K562 (cell line): ENCODE measurements around the gene DPAGT1. TPM values are rescaled to one million over a fixed set of nuclear protein-coding genes. Genes with fewer than 3 reads are reported as not detected.

Experiments
- CAMTA2 ChIP-seq: fragments of 250-450 bp; sonication (Bioruptor Pico); conservative IDR thresholded peaks from 2 replicates; pipeline ENCODE4 v1.5.1; 2022
- DNMT1 ChIP-seq: fragments of 450-650 bp; IDR thresholded peaks from 2 replicates; pipeline ENCODE4 v1.6.1; 2016; ENCODE audit warnings: antibody characterized with exemption, mild to moderate bottlenecking
- ETV6 ChIP-seq, 3 experiments: fragments of 150-350 bp in 1 of 3; sonication (generic) in 1 of 3; formaldehyde crosslinking in 1 of 3; IDR thresholded peaks; 2 replicates each; pipeline versions ENCODE4 v1.6.1 to v1.8.0; 2014 to 2022; ENCODE audit warnings: borderline replicate concordance in 2 of 3, low read depth in 2 of 3, antibody characterized with exemption in 1 of 3, low read length in 1 of 3, mild to moderate bottlenecking in 1 of 3, missing genetic modification reagents in 1 of 3
- FOXM1 ChIP-seq, 2 experiments: fragments of 450-650 bp in 1 of 2; sonication (generic) in 1 of 2; formaldehyde crosslinking in 1 of 2; IDR thresholded peaks; 2 replicates each; pipeline versions ENCODE4 v1.6.1 to v1.9.0; 2017 to 2022; ENCODE audit warnings: low read depth in 2 of 2, mild to moderate bottlenecking in 2 of 2, missing genetic modification reagents in 1 of 2, moderate library complexity in 1 of 2
- KDM1A ChIP-seq, 2 experiments: fragments of 450-650 bp; IDR thresholded peaks; 2 replicates each; pipeline ENCODE4 v1.6.1; 2016; ENCODE audit warnings: mild to moderate bottlenecking in 2 of 2
- KDM5B ChIP-seq: fragments of 200-600 bp; sonication (generic); IDR thresholded peaks from 2 replicates; pipeline ENCODE4 v1.6.1; 2012; ENCODE audit warnings: low read depth, mild to moderate bottlenecking, moderate library complexity, low read length, control low read depth, inconsistent platforms; ENCODE audit not compliant: insufficient replicate concordance
- POLR2B ChIP-seq: fragments of 450-650 bp; IDR thresholded peaks from 2 replicates; pipeline ENCODE4 v1.6.1; 2018; ENCODE audit warnings: low read depth; ENCODE audit not compliant: partially characterized antibody
- RFX7 ChIP-seq: fragments of 250-450 bp; sonication (Bioruptor Pico); IDR thresholded peaks from 2 replicates; pipeline ENCODE4 v1.5.1; 2021; ENCODE audit warnings: mild to moderate bottlenecking
- RNF2 ChIP-seq: sonication (generic); IDR thresholded peaks from 2 replicates; pipeline ENCODE4 v1.6.1; 2016
- SLC30A9 ChIP-seq: fragments of 250-450 bp; sonication (Bioruptor Pico); IDR thresholded peaks from 2 replicates; pipeline ENCODE4 v1.8.0; 2022; ENCODE audit warnings: mild to moderate bottlenecking, moderate library complexity
- SMARCB1 ChIP-seq: IDR thresholded peaks from 2 replicates; pipeline ENCODE4 v1.6.1; 2011; ENCODE audit warnings: improper control_type of control experiment, low read depth; ENCODE audit not compliant: insufficient read length
- SPI1 ChIP-seq: IDR thresholded peaks from 2 replicates; pipeline ENCODE4 v1.6.1; 2011; ENCODE audit warnings: low read depth, low read length, control low read depth, borderline replicate concordance
- SREBF1 ChIP-seq: fragments of 150-350 bp; IDR thresholded peaks from 2 replicates; pipeline ENCODE4 v1.6.1; 2014; ENCODE audit warnings: antibody characterized with exemption, low read depth, low read length, borderline replicate concordance
- SRSF1 ChIP-seq: fragments of 200-400 bp; formaldehyde crosslinking; IDR thresholded peaks from 2 replicates; pipeline ENCODE4 v1.6.1; 2017; ENCODE audit warnings: mild to moderate bottlenecking, low read depth, low read length, moderate library complexity
- ZBTB7A ChIP-seq: IDR thresholded peaks from 2 replicates; pipeline ENCODE4 v1.6.1; 2011; ENCODE audit warnings: low read depth, mild to moderate bottlenecking, low read length, moderate library complexity, borderline replicate concordance; ENCODE audit not compliant: control insufficient read depth
- ZKSCAN8 ChIP-seq: fragments of 200-800 bp; sonication (Bioruptor generic); IDR thresholded peaks from 2 replicates; pipeline ENCODE4 v1.6.1; 2016; ENCODE audit warnings: missing genetic modification characterization, missing compliant biosample characterization
- polyA plus RNA-seq, 8 experiments: library from polyadenylated mRNA; depleted of rRNA in 4 of 8; stranded (reverse) in 5 of 8; unstranded in 3 of 8; fragments of >200 nt; fragmentation: Nextera tagmentation in 2 of 8; fragmentation: Illumina TruSeq in 1 of 8; extraction: Ambion mirVana in 2 of 8; extraction: Trizol in 1 of 8; gene quantifications; 2 replicates each; pipeline versions ENCODE4 v1.2.1 to v1.2.3, GENCODE V29; 2011 to 2014; ENCODE audit warnings: inconsistent platforms in 1 of 8, missing spikeins in 1 of 8
- total RNA-seq, 7 experiments: library from RNA; depleted of rRNA in 6 of 7; stranded (reverse); fragments of >200 nt in 6 of 7; fragmentation: Illumina TruSeq in 2 of 7; extraction: Trizol in 2 of 7; gene quantifications; 2 replicates each; pipeline versions ENCODE4 v1.2.1 to v1.2.3, GENCODE V29; 2011 to 2021; ENCODE audit warnings: low replicate concordance in 1 of 7
- TF ChIP-seq, protein P1 (sequence below): IDR thresholded peaks from 2 replicates; pipeline ENCODE4 v1.6.1; 2011; ENCODE audit not compliant: insufficient read length; ENCODE audit errors: extremely low read depth
- TF ChIP-seq, protein P2 (sequence below): sonication (generic); formaldehyde crosslinking; IDR thresholded peaks from 2 replicates; pipeline ENCODE4 v1.9.0; 2022; ENCODE audit warnings: mild to moderate bottlenecking, missing genetic modification reagents
- TF ChIP-seq, protein P3 (sequence below): fragments of 450-650 bp; IDR thresholded peaks from 2 replicates; pipeline ENCODE4 v1.6.1; 2017; ENCODE audit warnings: antibody characterized with exemption, mild to moderate bottlenecking

DPAGT1 gene
- total and polyA plus RNA-seq, 9 of the 15 experiments (the other 6 are each of a cell fraction or from before 2014, with no cell fraction given) = 29.9 to 135 (median 85.0) TPM

DNA sequence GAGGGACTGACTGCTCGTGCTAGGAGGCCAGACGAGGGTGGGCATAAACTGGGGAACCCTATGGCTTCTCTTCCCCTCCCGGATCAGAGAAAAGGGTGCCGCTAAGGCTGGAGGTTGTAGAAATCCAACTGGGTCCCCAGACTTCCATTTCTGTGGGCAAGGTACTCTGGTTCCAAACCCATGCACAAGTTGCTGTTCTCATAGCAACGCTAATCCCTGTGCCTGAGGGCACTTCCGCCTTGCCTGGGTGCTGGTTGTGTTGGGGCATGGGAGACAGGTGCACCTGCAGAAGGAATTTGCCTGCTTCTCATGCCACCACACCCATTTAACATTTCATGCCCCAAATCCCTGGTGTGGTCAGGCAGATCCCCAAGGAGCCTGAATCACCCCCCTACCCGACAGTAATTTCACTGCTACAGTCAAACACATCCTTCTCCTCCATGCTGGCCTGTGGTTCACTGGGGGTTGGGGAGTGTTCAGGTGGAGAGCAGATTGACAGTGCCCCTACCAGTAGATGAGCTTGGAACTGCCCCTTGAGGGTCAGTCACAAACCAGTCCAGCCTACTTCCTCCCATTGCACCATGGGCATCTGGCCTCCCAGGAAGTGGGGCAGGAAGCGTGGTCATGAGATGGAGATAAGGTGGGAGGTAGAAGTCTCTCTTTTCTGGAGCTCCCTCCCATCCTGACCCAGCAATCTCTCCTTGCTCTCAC lies 6.6 kb upstream of the DPAGT1 start (continued):
- no peak for TF ChIP-seq SMARCB1
- TF ChIP-seq ZKSCAN8 = no peak
- peak; percentile 56; the same call in 1 of the 2 replicates for TF ChIP-seq RNF2
- TF ChIP-seq FOXM1 (IDR thresholded peaks at IDR 0.05; ENCODE audit: low read depth) = no peak
- no peak for TF ChIP-seq FOXM1 (CRISPR knock-in tag; IDR thresholded peaks at IDR 0.05; ENCODE audit: low read depth)
- TF ChIP-seq POLR2B = peak; percentile 50
- TF ChIP-seq, protein P1, sequence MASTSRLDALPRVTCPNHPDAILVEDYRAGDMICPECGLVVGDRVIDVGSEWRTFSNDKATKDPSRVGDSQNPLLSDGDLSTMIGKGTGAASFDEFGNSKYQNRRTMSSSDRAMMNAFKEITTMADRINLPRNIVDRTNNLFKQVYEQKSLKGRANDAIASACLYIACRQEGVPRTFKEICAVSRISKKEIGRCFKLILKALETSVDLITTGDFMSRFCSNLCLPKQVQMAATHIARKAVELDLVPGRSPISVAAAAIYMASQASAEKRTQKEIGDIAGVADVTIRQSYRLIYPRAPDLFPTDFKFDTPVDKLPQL = no peak
- TF ChIP-seq KDM1A (IDR thresholded peaks at IDR 0.05) = peak; percentile 39 to 58; a peak in 3 of 4 replicates
- peak; percentile 3 for TF ChIP-seq KDM5B
- TF ChIP-seq, protein P2, sequence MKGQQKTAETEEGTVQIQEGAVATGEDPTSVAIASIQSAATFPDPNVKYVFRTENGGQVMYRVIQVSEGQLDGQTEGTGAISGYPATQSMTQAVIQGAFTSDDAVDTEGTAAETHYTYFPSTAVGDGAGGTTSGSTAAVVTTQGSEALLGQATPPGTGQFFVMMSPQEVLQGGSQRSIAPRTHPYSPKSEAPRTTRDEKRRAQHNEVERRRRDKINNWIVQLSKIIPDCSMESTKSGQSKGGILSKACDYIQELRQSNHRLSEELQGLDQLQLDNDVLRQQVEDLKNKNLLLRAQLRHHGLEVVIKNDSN (CRISPR knock-in tag) = no peak
- no peak for TF ChIP-seq SLC30A9 (CRISPR knock-in tag)
- peak; percentile 91 to 95 for TF ChIP-seq ETV6 (IDR thresholded peaks at IDR 0.05; ENCODE audit: borderline replicate concordance in 1 of 2, low read depth in 2 of 2, low read length in 1 of 2)
- TF ChIP-seq ETV6 (CRISPR knock-in tag; IDR thresholded peaks at IDR 0.05; ENCODE audit: borderline replicate concordance) = no peak
- no peak for TF ChIP-seq SRSF1
- no peak for TF ChIP-seq SREBF1
- TF ChIP-seq ZBTB7A = peak; percentile 18; the same call in 1 of the 2 replicates
- TF ChIP-seq, protein P3, sequence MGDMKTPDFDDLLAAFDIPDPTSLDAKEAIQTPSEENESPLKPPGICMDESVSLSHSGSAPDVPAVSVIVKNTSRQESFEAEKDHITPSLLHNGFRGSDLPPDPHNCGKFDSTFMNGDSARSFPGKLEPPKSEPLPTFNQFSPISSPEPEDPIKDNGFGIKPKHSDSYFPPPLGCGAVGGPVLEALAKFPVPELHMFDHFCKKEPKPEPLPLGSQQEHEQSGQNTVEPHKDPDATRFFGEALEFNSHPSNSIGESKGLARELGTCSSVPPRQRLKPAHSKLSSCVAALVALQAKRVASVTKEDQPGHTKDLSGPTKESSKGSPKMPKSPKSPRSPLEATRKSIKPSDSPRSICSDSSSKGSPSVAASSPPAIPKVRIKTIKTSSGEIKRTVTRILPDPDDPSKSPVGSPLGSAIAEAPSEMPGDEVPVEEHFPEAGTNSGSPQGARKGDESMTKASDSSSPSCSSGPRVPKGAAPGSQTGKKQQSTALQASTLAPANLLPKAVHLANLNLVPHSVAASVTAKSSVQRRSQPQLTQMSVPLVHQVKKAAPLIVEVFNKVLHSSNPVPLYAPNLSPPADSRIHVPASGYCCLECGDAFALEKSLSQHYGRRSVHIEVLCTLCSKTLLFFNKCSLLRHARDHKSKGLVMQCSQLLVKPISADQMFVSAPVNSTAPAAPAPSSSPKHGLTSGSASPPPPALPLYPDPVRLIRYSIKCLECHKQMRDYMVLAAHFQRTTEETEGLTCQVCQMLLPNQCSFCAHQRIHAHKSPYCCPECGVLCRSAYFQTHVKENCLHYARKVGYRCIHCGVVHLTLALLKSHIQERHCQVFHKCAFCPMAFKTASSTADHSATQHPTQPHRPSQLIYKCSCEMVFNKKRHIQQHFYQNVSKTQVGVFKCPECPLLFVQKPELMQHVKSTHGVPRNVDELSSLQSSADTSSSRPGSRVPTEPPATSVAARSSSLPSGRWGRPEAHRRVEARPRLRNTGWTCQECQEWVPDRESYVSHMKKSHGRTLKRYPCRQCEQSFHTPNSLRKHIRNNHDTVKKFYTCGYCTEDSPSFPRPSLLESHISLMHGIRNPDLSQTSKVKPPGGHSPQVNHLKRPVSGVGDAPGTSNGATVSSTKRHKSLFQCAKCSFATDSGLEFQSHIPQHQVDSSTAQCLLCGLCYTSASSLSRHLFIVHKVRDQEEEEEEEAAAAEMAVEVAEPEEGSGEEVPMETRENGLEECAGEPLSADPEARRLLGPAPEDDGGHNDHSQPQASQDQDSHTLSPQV = peak; percentile 56; the same call in 1 of the 2 replicates
- no peak for TF ChIP-seq DNMT1
- TF ChIP-seq RFX7 (CRISPR knock-in tag) = no peak
- TF ChIP-seq CAMTA2 (CRISPR knock-in tag) = no peak
- peak; percentile 86; the same call in 1 of the 2 replicates for TF ChIP-seq SPI1
